ES-I3 (cell line): ENCODE results near the gene SPTBN1.

Experiments
- H3K36me3 ChIP-seq: 2 replicates; pipeline ENCODE4 v1.6.1; 2013; ENCODE audit warnings: mild to moderate bottlenecking, low read length, control low read depth, moderate library complexity; ENCODE audit not compliant: insufficient read depth
- H3K4me1 ChIP-seq: 2 replicates; pipeline ENCODE4 v1.6.1; 2013; ENCODE audit warnings: mild to moderate bottlenecking, control low read depth, low read length; ENCODE audit not compliant: insufficient read depth
- H3K9ac ChIP-seq: 2 replicates; pipeline ENCODE4 v1.6.1; 2013; ENCODE audit warnings: low read depth, mild to moderate bottlenecking, low read length, moderate library complexity
- H3K9me3 ChIP-seq: 2 replicates; pipeline ENCODE4 v1.6.1; 2013; ENCODE audit warnings: mild to moderate bottlenecking, low read length, moderate library complexity; ENCODE audit not compliant: control insufficient read depth, insufficient read depth

Gene SPTBN1

GRCh38 chr2:54558188-54559005 lies 102.3 kb downstream of the SPTBN1 start:
- Histone ChIP-seq H3K9me3 (no peaks in the 10 kb centered on the region), H3K9ac (peak overlapping the region; percentile 86), H3K36me3 (no peaks in the 10 kb centered on the region), H3K4me1 (peaks cover 15% of the 10 kb centered on the region)

GRCh38 chr2:54559006-54559445 lies 102.9 kb downstream of the SPTBN1 start:
- Histone ChIP-seq H3K4me1 (peaks cover 15% of the 10 kb centered on the region), H3K9me3 (no peaks in the 10 kb centered on the region), H3K9ac (peak overlapping the region; percentile 86)

GRCh38 chr2:54559593-54560145 lies 103.5 kb downstream of the SPTBN1 start:
- Histone ChIP-seq H3K9ac (peak overlapping the region; percentile 86), H3K4me1 (peaks cover 15% of the 10 kb centered on the region), H3K9me3 (no peaks in the 10 kb centered on the region), H3K36me3 (no peaks in the 10 kb centered on the region)

More at GRCh38 chr2:54559006-54559445, 102.9 kb downstream of the SPTBN1 start:
- no peaks in the 10 kb centered on the region for H3K36me3 ChIP-seq

DNA sequence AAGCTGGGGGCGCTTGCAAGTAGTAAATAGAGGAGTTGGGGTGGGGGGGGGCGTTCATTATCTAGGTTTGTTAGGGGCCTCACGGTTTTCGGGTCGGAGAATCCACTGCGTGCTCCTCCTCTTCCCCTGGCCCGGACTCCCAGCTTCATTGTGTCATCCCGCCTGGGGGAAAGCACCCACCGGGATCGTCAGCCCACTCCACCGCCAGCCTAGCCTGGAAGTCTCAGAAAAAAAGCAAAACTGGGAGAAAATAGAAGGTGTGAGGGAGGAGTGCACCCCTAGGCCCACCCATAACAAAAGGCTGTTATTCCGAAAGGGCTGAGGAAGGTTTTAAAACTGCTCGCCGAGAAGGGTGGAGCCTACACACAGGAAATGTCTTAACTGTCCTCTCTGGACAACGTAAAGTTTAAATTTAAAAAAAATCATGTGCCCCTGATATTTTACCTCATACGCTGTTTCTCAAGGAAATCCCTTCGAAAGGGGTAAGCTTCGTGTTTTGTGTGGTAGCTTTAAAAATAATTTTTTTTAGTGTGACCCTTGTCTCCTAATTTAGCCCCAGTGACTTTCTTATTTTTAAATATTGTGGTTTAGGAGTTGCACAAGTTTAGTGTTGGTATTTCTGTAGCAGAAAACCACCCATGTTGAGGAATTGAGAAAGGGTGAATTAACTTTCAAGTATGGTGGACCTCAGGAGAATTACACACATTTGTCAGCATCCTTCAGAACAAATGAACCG lies 104.2 kb downstream of the SPTBN1 start:
- H3K36me3 ChIP-seq = no peaks in the 10 kb centered on the region
- peaks cover 15% of the 10 kb centered on the region for H3K4me1 ChIP-seq
- peak overlapping the region; percentile 86 for H3K9ac ChIP-seq

GRCh38 chr2:54561010-54561409 lies 104.9 kb downstream of the SPTBN1 start:
- peaks cover 15% of the 10 kb centered on the region for H3K4me1 ChIP-seq
- H3K9ac ChIP-seq = peak overlapping the region; percentile 86
- H3K36me3 ChIP-seq = no peaks in the 10 kb centered on the region
- H3K9me3 ChIP-seq = no peaks in the 10 kb centered on the region

More for the DNA sequence above, 104.2 kb downstream of the SPTBN1 start:
- no peaks in the 10 kb centered on the region for H3K9me3 ChIP-seq

DNA sequence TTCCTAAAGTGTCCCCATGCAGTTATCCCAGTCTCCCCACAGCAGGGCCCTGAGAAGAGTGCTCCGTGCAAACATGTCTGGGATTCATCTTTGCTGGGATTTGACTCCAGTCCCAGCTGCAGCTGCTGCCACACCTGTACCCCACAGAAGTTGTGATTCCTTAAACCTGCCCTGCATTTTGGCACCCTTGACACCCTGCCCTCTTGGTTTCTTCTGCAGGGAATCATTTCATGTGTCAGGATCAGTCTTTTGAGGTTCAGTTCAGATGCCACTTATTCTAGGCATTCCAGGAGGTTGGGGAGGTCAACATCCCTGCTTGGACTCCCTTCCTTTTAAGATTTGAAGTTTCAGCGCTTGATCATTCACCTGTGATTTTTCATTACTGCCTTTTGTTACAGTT lies 108.3 kb downstream of the SPTBN1 start:
- Histone ChIP-seq H3K4me1 (peaks cover 18% of the 10 kb centered on the region), H3K9me3 (no peaks in the 10 kb centered on the region), H3K36me3 (no peaks in the 10 kb centered on the region), H3K9ac (no peak overlapping the region)

DNA sequence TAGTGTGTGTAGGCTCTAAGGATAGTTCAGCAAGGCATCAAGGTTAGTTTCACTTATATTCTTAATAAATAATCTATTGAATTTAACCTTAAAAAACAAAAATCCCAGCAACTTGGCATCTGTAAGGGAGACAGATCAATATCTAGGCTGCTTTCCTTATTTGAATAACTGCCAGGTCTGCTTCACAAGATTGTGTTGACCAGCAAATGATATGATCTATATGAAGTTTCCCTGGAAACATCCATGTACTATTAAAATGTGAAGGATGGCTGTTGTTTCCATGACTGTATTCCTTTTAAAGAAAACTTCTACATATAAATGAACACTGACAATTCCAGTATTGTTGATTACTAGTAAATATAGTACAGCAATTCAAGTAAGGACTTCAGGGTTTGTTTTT lies 109.4 kb downstream of the SPTBN1 start:
- no peaks in the 10 kb centered on the region for H3K36me3 ChIP-seq
- H3K9ac ChIP-seq = no peak overlapping the region
- H3K4me1 ChIP-seq = peaks cover 29% of the 10 kb centered on the region
- H3K9me3 ChIP-seq = no peaks in the 10 kb centered on the region

DNA sequence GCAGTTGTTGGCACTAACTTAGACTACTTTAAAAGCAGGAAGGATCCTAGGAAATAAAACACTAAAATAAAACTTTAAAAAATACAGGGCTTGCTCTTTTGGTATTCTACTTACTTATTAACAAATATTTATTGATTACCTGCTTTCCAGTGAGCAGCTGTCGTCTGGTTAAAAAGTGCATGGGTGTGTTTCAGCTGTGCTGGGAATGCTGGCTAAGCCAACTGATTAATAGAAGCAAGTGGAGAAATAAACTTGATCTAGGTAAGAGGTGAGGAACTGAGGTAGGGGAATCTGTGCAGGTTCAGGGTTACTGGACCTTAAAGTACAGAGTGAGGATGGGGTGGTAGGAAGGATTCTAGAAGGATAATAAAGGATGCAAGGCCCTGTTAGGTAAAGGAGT lies 110.8 kb downstream of the SPTBN1 start:
- Histone ChIP-seq H3K9me3 (no peaks in the 10 kb centered on the region), H3K36me3 (no peaks in the 10 kb centered on the region), H3K4me1 (peaks cover 30% of the 10 kb centered on the region), H3K9ac (no peak overlapping the region)

GRCh38 chr2:54568876-54569321 lies 112.8 kb downstream of the SPTBN1 start:
- Histone ChIP-seq H3K36me3 (no peaks in the 10 kb centered on the region; the same call in 1 of the 2 replicates), H3K4me1 (peaks cover 41% of the 10 kb centered on the region), H3K9me3 (no peaks in the 10 kb centered on the region), H3K9ac (no peak overlapping the region)

- peaks cover 48% of the 10 kb centered on the region for H3K4me1 ChIP-seq
- H3K36me3 ChIP-seq = no peaks in the 10 kb centered on the region; the same call in 1 of the 2 replicates
- no peaks in the 10 kb centered on the region for H3K9me3 ChIP-seq
- no peak overlapping the region for H3K9ac ChIP-seq
Measured at GRCh38 chr2:54569745-54570301, 113.7 kb downstream of the SPTBN1 start.

- Histone ChIP-seq H3K4me1 (peaks cover 53% of the 10 kb centered on the region), H3K9me3 (no peaks in the 10 kb centered on the region), H3K9ac (no peak overlapping the region), H3K36me3 (no peaks in the 10 kb centered on the region; the same call in 1 of the 2 replicates)
Measured at GRCh38 chr2:54570321-54570855, 114.3 kb downstream of the SPTBN1 start.

GRCh38 chr2:54570925-54571694 lies 115.0 kb downstream of the SPTBN1 start:
- Histone ChIP-seq H3K9ac (no peak overlapping the region), H3K4me1 (peaks cover 56% of the 10 kb centered on the region), H3K36me3 (no peaks in the 10 kb centered on the region; the same call in 1 of the 2 replicates), H3K9me3 (no peaks in the 10 kb centered on the region)

- no peaks in the 10 kb centered on the region; the same call in 1 of the 2 replicates for H3K36me3 ChIP-seq
- peaks cover 66% of the 10 kb centered on the region for H3K4me1 ChIP-seq
- H3K9ac ChIP-seq = no peak overlapping the region; the same call in 1 of the 2 replicates
- no peaks in the 10 kb centered on the region for H3K9me3 ChIP-seq
Measured at GRCh38 chr2:54572262-54572635, 116.1 kb downstream of the SPTBN1 start.
